HG03025 (cell line): ENCODE results near the gene ACSS1.
"Not testable (repeated sequence)": the region's sequence is repeated elsewhere in the genome, so short reads cannot be mapped to it uniquely, and the experiment has no call there.

Source experiments
- ATAC-seq: cut with Tn5 transposase; IDR thresholded peaks from one replicate; pipeline ENCODE4 v1.9.1; 2021; ENCODE audit warnings: mild to moderate bottlenecking, moderate library complexity; ENCODE audit not compliant: unreplicated experiment, low FRiP score

ACSS1 gene

GRCh38 chr20:25015986-25016385 lies 42.0 kb downstream of the ACSS1 start:
- no peak for ATAC-seq

DNA sequence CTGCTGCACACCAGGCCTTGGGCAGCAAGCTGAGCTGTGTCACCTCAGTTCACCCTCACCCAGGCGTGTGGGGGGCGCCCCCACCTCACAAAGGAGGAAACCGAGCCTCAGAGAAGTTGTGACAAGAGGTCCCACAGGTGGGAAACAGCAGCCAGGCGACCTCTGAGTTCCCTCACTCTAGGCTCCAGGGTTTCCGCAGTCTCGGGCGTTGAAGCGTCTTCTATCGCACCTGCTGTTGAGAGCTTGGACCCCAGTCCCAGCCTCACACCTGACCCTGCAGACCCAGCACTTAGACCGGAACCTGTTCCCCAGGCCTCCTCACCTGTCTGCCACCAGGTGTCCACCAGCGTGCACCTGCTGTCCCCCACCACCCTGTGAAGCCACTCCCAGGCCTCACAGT lies 43.1 kb downstream of the ACSS1 start:
- ATAC-seq = no peak

- ATAC-seq = no peak
Measured at GRCh38 chr20:25013478-25014380, 44.2 kb downstream of the ACSS1 start.

- ATAC-seq = no peak
Measured at GRCh38 chr20:25012616-25013189, 45.2 kb downstream of the ACSS1 start.

DNA sequence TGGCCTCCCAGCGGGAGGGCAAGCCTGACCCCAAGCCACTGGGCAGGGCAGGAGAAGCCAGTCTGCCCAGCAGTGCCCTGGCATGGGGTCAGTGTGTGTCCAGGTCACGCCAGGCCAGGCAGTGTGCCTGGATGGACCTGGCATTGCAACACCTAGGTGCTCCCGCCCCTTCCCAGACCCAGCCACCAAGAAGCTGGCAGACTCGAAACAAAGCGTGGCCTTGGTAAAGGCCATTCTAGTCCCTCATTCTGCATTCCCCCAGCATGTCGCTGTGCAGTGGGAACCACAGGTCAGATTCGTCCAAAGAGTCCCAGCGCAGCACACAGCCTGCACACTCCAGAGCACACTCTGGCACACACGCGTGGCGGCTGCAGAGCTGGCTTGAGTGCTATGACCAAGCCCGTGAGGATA lies 46.1 kb downstream of the ACSS1 start:
- no peak for ATAC-seq

DNA sequence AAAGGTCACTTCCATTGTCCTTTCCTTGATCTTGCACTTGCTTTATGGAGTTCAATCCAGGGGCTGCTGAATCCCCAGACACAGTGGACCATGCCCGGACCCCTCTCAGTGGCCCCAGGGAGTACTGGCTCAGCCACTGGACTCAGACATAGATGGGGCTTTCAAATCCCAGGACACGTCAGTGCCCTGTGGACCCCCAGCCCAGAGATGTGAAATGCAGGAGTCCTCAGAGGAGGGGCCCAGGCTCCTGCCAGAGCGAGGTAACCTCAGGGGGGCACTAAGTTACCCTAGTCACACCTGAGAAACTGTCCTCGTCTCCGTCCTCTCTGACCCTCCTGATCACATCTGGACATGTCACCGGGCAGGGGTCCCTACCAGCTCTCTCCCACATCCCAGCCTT lies 46.7 kb downstream of the ACSS1 start:
- no peak for ATAC-seq

DNA sequence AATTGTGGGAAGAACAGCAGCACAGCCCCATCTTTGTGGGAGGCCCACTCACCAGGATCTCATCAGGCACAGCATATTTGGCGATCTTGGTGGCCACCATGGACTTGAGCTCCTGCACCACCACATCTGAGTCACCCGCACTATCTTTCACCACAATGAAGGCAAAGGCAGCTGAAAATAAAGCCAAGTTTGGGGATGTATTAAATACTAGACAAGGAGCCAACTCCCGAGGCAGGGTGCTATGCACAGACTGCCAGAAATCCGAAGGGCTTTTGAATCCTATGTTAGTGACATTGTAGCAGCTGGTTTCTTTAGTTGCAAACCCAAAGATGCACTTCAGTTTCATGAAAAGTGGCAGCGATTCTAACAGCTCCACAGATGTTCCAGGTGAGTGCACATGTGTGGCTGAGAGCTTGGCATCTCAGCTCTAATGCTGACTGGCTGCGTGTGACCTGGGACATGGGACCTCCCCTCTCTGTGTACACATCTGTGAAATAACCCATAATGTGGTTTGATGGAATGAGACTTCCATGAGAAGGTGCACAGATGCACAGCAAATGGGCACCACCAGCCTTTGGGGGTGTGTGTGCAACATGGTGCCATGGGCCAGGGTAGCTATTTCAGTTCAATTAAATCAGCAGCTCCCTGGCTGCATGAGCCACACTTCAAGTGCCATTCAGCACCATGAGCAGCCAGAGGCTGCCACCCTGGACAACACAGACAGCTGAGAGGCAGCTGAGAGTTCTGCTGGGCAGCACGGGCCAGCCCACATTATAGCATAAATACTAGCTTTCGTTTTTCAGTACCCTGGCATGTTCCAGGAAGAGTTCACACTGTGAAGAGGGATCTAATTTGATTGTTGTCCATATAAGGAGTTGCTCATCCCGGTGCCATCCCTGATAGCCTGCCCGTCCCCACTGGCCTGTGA lies 48.5 kb downstream of the ACSS1 start:
- no peak for ATAC-seq

DNA sequence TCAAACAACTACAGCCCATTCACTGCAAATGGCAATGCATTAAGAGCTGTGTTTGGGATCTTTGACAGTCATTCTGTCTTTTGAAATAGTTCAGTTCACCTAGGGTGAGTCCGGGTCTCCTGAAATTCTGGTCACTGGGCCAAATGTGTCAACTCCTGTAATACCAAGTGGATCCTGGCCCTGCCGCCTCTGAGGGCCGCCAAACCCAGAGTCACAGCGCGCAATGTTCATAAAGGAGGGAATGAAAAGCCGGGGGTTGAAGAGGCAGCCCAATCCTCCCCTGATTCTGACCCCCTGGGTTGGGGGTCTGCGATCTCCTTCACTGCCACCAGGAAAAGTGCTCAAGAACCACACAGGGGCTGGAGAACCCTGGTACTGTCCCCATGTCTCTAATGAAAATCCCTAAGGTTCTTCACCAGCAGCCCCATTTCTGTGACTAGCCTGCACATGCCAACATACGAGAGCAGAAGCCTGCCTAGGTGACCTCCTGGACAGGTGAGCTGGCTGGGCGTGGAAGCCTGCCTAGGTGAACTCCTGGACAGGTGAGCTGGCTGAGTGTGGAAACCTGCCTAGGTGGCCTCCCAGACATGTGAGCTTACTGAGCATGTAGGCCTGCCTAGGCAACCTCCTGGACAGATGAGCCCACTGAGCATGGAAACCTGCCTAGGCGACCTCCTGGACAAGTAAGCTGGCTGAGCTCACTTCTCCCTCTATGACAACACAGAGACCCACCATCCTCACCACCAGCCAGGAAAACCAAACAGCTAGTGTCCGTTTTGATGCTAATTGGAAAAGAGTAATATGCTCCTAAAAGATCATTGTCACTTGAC lies 49.3 kb downstream of the ACSS1 start:
- no peak for ATAC-seq

GRCh38 chr20:25007491-25008305 lies 50.2 kb downstream of the ACSS1 start:
- no peak for ATAC-seq

DNA sequence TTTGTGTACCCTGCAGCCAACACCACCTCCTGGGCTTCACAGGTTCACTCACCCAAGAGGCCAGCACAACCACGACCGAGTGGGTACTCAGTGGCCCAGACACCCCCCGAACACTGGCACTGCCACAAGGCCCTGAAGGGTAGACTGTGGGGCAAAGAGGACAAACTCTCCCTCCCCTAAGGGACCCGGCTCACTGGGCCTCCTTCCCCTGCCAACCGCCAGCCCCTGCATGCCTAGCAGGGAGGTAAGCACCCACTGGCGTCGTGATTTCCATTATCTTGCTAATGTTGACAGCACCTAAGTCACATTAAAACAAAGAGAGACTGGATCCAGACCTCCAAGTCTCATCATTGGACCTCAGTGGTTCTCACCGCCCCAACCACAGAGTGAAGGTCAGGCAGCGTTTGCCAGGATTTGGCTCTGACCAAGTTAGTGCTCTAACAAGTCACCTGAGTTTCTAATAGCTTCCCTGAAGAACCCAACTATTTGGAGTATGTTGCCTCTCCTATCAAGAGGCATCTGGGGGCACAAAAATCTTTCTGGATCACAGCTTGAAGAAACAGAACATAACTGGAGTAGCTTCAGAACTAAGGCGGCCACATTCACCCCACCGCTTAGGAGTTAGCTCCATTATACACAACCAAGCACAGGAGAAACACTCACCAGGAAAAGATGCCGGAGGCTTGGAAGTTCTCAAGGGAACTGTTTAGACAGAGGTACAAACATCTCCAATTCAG lies 51.3 kb downstream of the ACSS1 start:
- ATAC-seq = no peak

DNA sequence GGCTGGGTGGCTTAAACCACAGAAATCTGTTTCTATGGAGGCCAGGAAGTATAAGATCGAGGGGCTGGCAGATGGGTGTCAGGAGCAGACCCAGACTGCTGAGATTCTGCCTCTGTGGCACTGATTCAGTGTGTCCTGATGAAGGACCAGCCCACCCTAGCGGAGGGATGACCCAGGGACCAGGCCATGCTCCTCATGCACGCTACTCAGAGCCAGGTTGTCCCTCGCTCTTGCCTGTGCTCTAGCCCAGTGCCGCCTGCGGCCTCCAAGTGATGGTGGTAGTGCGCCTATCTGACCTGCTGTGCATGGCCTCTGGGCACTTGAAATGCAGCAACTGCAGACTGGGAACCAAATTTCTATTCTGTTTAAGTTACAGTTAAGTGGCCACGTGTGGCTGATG lies 52.3 kb downstream of the ACSS1 start:
- no peak for ATAC-seq

- ATAC-seq = no peak
Measured at GRCh38 chr20:25005220-25005619, 52.7 kb downstream of the ACSS1 start.

DNA sequence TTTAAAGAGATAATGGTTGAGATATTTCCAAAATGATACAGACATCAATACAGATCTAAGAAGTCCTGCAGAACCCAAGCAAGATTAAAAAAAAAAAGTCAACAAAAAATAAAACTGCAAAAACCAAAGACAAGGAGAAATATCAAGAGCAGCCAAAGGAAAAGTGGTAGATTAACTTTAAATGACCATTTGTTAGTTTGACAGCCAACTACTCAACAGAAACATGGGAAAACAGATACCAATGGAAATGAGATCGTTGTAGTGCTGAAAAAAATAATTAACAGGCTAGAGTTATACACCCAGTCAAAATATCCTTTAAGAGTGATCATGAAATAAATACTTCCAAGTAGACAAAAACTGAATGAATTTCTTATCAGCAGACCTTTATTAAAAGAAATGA lies 54.9 kb downstream of the ACSS1 start:
- ATAC-seq = no peak

DNA sequence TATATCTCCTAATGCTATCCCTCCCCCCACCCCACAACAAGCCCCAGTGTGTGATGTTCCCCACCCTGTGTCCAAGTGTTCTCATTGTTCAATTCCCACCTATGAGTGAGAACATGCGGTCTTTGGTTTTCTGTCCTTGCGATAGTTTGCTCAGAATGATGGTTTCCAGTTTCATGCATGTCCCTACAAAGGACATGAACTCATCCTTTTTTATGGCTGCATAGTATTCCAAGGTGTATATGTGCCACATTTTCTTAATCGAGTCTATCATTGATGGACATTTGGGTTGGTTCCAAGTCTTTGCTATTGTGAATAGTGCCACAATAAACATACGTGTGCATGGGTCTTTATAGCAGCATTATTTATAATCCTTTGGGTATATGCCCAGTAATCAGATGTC lies 56.6 kb downstream of the ACSS1 start:
- not testable (repeated sequence) for ATAC-seq

- no peak for ATAC-seq
Measured at GRCh38 chr20:25000268-25000801, 57.6 kb downstream of the ACSS1 start.

DNA sequence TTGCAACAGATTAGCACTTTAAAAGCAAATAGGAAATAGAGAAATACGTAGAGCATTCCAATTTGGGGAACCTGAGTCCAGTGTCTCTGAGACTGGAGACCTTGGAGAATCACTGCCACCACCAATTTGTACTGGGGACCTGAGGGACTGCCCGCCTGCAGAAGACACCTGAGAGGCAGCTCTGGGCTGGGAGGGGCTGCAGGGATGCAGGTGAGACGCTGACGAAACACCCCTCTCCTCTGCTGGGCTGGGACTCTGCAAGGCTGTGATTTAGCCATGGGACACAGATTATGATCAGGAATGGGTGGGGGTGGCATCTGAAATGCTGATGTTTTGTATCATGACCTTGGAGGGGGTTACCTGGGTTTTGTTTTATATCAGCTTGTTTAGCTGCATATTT lies 58.4 kb downstream of the ACSS1 start:
- no peak for ATAC-seq

- no peak for ATAC-seq
Measured at GRCh38 chr20:24998631-24999445, 59.1 kb downstream of the ACSS1 start.

GRCh38 chr20:24998121-24998520 lies 59.8 kb downstream of the ACSS1 start:
- ATAC-seq = no peak
